Measurements from ENCODE around the gene CCDC71.

DNA sequence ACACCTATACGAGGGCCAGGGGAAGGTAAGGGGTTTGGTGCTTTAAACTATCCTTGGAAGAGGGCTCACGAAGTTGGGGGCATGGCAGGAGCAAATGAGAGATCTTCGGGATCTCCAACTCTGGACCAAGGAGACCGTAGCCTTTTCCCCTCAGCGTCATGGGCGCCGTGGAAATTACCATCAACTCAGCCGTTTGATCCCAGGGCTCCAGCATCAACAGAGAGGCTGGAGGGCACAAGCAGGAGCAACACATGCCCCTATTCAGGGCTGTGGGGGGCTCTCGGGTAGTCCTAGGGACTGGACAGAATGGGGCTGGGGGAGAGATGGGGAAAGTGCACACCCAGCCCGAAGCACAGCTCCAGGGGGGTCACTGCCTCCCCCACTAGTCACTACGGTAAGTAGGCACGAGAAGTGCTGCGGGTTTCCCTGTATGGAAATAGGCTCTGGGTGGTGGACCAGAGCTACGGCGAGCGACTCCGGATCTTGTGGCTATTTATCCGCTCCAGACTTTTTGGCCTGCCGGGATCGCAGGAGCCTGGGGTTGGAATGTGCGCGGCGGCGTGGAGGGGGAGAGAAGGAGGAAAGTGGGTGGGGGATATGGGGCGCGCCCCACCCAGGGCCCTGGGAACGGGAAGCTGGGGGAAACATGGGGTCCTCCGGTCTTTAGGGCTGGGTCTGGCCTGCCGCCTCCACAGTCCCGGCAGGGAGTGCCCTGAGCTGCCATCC lies 32.7 kb downstream of the CCDC71 start:
- TF ChIP-seq, protein P1, sequence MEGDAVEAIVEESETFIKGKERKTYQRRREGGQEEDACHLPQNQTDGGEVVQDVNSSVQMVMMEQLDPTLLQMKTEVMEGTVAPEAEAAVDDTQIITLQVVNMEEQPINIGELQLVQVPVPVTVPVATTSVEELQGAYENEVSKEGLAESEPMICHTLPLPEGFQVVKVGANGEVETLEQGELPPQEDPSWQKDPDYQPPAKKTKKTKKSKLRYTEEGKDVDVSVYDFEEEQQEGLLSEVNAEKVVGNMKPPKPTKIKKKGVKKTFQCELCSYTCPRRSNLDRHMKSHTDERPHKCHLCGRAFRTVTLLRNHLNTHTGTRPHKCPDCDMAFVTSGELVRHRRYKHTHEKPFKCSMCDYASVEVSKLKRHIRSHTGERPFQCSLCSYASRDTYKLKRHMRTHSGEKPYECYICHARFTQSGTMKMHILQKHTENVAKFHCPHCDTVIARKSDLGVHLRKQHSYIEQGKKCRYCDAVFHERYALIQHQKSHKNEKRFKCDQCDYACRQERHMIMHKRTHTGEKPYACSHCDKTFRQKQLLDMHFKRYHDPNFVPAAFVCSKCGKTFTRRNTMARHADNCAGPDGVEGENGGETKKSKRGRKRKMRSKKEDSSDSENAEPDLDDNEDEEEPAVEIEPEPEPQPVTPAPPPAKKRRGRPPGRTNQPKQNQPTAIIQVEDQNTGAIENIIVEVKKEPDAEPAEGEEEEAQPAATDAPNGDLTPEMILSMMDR (IDR thresholded peaks at IDR 0.05; ENCODE audit: insufficient read depth, low read length) = no peak
- TF ChIP-seq POLR2AphosphoS5 (IDR thresholded peaks at IDR 0.05; ENCODE audit: low read depth) = no peak

Measured in HL-60 (cell line).